ENCODE measurements around the gene DLST.

Gene DLST

GRCh38 chr14:74938531-74939495, 57.1 kb downstream of the DLST start:
- no peak for DNase-seq (ENCODE audit: low read depth in 1 of 2, low spot score in 1 of 2)

GRCh38 chr14:74940956-74941565, 59.3 kb downstream of the DLST start:
- DNase-seq (ENCODE audit: low read depth in 1 of 2, low spot score in 1 of 2), result no peak

- peak in 1 of 2 donors; percentile 24 for DNase-seq (ENCODE audit: low read depth in 1 of 2, low spot score in 1 of 2)
These were observed 60.0 kb downstream of the DLST start for GRCh38 chr14:74941676-74942097.

- no peak for DNase-seq (ENCODE audit: low read depth in 1 of 2, low spot score in 1 of 2)
These were observed 60.5 kb downstream of the DLST start for GRCh38 chr14:74942181-74942580.

GRCh38 chr14:74942608-74943007, 60.9 kb downstream of the DLST start:
- DNase-seq (ENCODE audit: low read depth in 1 of 2, low spot score in 1 of 2), result no peak

GRCh38 chr14:74945261-74945851, 63.6 kb downstream of the DLST start:
- DNase-seq (ENCODE audit: low read depth in 1 of 2, low spot score in 1 of 2), result no peak

- DNase-seq (ENCODE audit: low read depth in 1 of 2, low spot score in 1 of 2), result peak; percentile 46 to 58
These were observed 64.3 kb downstream of the DLST start for GRCh38 chr14:74945852-74946658.

GRCh38 chr14:74946659-74947281, 65.1 kb downstream of the DLST start:
- DNase-seq (ENCODE audit: low read depth in 1 of 2, low spot score in 1 of 2), result no peak

- DNase-seq (ENCODE audit: low read depth in 1 of 2, low spot score in 1 of 2), result no peak
These were observed 65.9 kb downstream of the DLST start for GRCh38 chr14:74947353-74948227.

- no peak for DNase-seq (ENCODE audit: low read depth in 1 of 2, low spot score in 1 of 2)
These were observed 66.8 kb downstream of the DLST start for GRCh38 chr14:74948228-74949175.

- no peak for DNase-seq (ENCODE audit: low read depth in 1 of 2, low spot score in 1 of 2)
These were observed 67.5 kb downstream of the DLST start for GRCh38 chr14:74949191-74949601.

GRCh38 chr14:74949859-74950573, 68.3 kb downstream of the DLST start:
- no peak for DNase-seq (ENCODE audit: low read depth in 1 of 2, low spot score in 1 of 2)

- no peak for DNase-seq (ENCODE audit: low read depth in 1 of 2, low spot score in 1 of 2)
These were observed 69.2 kb downstream of the DLST start for GRCh38 chr14:74950795-74951442.

GRCh38 chr14:74951443-74952179, 69.9 kb downstream of the DLST start:
- DNase-seq (ENCODE audit: low read depth in 1 of 2, low spot score in 1 of 2), result no peak

- DNase-seq (ENCODE audit: low read depth in 1 of 2, low spot score in 1 of 2), result no peak
These were observed 70.5 kb downstream of the DLST start for GRCh38 chr14:74952180-74952665.

GRCh38 chr14:74952697-74953484, 71.2 kb downstream of the DLST start:
- no peak for DNase-seq (ENCODE audit: low read depth in 1 of 2, low spot score in 1 of 2)
